GM19023 (cell line): ENCODE data around the gene CREBRF.
A peak's percentile ranks its signal among the peaks of the same experiment; 100 is the strongest.
"Not testable (repeated sequence)": the region's sequence is repeated elsewhere in the genome, so short reads cannot be mapped to it uniquely, and the experiment has no call there.

Source experiments
- ATAC-seq: cut with Tn5 transposase; IDR thresholded peaks from one replicate; pipeline ENCODE4 v1.9.1; 2021; ENCODE audit warnings: mild to moderate bottlenecking, moderate library complexity; ENCODE audit not compliant: unreplicated experiment

CREBRF gene

GRCh38 chr5:173075970-173076369, 19.8 kb downstream of the CREBRF start:
- no peak for ATAC-seq

GRCh38 chr5:173076471-173076870, 20.3 kb downstream of the CREBRF start:
- ATAC-seq, result not testable (repeated sequence)

GRCh38 chr5:173078878-173079277, 22.7 kb downstream of the CREBRF start:
- no peak for ATAC-seq

- no peak for ATAC-seq
Observed at GRCh38 chr5:173089581-173089980, 33.4 kb downstream of the CREBRF start.

- ATAC-seq, result no peak
Observed at GRCh38 chr5:173090639-173091038, 34.5 kb downstream of the CREBRF start.

GRCh38 chr5:173091981-173092380, 35.8 kb downstream of the CREBRF start:
- no peak for ATAC-seq

GRCh38 chr5:173093606-173094005, 37.5 kb downstream of the CREBRF start:
- ATAC-seq, result no peak

- ATAC-seq, result no peak
Observed at GRCh38 chr5:173094012-173094661, 38.0 kb downstream of the CREBRF start.

GRCh38 chr5:173098787-173099186, 42.6 kb downstream of the CREBRF start:
- no peak for ATAC-seq

GRCh38 chr5:173099461-173099860, 43.3 kb downstream of the CREBRF start:
- no peak for ATAC-seq

GRCh38 chr5:173101245-173101644, 45.1 kb downstream of the CREBRF start:
- no peak for ATAC-seq

GRCh38 chr5:173103411-173103810, 47.3 kb downstream of the CREBRF start:
- ATAC-seq, result no peak

GRCh38 chr5:173108914-173109313, 52.8 kb downstream of the CREBRF start:
- no peak for ATAC-seq

- no peak for ATAC-seq
Observed at GRCh38 chr5:173114536-173114935, 58.4 kb downstream of the CREBRF start.

GRCh38 chr5:173119719-173120118, 63.6 kb downstream of the CREBRF start:
- no peak for ATAC-seq

GRCh38 chr5:173123416-173123815, 67.3 kb downstream of the CREBRF start:
- ATAC-seq, result no peak

- not testable (repeated sequence) for ATAC-seq
Observed at GRCh38 chr5:173132166-173132565, 76.0 kb downstream of the CREBRF start.

GRCh38 chr5:173138707-173139106, 82.6 kb downstream of the CREBRF start:
- no peak for ATAC-seq

GRCh38 chr5:173139631-173140030, 83.5 kb downstream of the CREBRF start:
- ATAC-seq, result no peak

- no peak for ATAC-seq
Observed at GRCh38 chr5:173140769-173141168, 84.6 kb downstream of the CREBRF start.

- ATAC-seq, result no peak
Observed at GRCh38 chr5:173143567-173143966, 87.4 kb downstream of the CREBRF start.

GRCh38 chr5:173144200-173145176, 88.3 kb downstream of the CREBRF start, which contains the start of gene BNIP1:
Gene BNIP1, plus strand, starts transcription at chr5:173144531. Its CDS starts 15 bp downstream, at chr5:173144546.
- peak; percentile 94 for ATAC-seq
